ENCODE results near the gene POLDIP2.

The POLDIP2 gene

DNA sequence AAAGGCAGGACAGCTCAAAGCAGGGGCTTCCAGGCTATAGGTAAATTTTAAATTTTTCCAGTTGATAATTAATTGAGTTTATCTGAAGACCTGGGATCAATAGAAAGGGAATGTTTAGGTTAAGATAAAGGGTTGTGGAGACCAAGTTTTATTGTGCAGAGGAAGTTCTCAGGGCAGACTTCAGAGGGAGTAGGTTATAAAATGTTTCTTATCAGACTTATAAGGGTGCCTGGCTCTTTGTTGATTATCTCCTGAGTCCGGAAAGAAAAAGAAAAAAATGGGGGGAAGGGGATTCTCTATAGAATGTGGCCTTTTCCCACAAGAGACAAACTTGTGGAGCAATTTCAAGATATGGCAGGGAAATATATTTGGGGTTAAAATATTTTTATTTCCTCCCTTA is 32.8 kb upstream of the POLDIP2 start:
- DNase-seq = no peak

DNA sequence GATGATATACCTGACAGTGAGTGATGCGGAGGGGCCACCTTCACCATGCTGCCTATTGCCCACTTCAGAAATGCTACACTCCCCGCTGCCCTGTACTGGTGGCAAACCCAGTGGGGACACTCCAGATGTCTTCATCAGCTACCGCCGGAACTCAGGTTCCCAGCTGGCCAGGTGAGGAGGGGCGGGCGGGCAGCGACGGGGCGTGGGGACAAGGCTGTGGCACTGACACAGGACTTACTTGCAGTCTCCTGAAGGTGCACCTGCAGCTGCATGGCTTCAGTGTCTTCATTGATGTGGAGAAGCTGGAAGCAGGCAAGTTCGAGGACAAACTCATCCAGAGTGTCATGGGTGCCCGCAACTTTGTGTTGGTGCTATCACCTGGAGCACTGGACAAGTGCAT is 30.8 kb upstream of the POLDIP2 start:
- no peak for DNase-seq

DNA sequence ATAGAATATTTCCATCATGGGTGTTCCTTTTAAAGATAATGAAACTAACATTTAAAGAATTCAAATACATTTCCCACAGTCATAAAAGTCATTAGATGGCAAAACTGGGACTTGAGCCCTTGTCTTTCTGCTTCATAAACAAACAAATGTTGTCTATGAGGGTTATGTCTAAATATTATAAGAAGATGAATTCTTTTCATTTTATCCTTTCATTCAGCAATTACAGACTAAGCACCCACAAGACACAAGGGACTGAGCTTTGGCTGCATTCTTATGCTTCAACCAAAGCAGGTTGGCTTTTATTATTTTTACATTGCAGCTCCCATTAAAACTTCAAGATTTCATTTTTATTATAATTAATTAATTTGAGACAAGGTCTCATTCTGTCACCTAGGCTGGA is 29.1 kb upstream of the POLDIP2 start:
- no peak for DNase-seq

DNA sequence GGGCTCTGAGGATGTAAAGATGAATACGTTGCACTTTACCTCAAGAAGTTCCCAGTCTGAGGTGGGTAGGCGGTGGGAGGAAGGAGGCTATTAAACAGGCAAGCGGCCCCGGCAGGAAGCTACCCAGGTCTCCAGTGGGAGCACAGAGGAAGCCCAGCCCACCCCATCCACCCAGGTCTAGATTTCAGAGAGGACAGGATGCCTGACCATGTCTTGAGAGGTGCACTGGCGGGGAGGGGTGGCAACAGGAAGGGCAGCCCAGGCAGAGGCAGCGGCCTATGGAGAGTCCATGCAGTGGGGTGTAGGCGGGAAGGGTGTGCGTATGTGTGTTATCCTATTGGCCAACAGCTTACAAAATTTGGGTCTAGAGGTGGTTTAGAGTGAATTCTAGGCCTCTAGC is 28.1 kb upstream of the POLDIP2 start:
- DNase-seq = no peak

DNA sequence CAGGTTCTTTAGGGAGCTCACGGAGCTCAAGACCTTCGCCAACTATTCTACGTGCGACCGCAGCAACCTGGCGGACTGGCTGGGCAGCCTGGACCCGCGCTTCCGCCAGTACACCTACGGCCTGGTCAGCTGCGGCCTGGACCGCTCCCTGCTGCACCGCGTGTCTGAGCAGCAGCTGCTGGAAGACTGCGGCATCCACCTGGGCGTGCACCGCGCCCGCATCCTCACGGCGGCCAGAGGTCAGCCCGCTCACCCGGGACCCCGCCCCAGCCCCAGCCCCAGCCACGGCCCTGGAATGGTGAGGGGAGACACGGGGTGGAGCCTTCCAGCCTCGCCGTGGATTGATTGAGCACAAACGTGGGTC is 27.7 kb upstream of the POLDIP2 start:
- no peak for DNase-seq

DNA sequence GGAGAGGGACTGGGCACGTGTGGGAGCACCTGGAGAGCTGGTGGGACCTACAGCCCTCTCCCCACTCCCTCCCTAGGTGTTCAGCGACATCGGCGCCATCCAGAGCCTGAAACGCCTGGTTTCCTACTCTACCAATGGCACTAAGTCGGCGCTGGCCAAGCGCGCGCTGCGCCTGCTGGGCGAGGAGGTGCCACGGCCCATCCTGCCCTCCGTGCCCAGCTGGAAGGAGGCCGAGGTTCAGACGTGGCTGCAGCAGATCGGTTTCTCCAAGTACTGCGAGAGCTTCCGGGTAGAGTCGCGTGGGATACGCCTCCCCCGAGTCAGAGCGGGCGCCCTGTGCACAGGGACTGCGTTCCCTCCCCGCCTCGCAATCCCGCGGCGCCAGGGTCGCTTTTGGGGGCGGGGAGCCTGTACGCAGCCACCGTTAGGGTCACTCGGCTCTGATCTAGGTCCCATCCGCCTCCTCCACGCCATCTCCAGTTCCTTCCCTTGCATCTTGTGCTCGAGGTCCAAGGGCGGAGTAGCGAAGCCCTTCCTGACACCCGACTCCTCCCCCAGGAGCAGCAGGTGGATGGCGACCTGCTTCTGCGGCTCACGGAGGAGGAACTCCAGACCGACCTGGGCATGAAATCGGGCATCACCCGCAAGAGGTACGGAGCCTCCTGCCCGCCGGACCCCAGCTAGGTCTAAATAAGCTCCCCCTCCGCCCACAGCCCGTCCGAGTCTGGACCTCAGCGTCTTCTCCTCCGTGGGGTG is 27.1 kb upstream of the POLDIP2 start:
- DNase-seq = no peak

DNA sequence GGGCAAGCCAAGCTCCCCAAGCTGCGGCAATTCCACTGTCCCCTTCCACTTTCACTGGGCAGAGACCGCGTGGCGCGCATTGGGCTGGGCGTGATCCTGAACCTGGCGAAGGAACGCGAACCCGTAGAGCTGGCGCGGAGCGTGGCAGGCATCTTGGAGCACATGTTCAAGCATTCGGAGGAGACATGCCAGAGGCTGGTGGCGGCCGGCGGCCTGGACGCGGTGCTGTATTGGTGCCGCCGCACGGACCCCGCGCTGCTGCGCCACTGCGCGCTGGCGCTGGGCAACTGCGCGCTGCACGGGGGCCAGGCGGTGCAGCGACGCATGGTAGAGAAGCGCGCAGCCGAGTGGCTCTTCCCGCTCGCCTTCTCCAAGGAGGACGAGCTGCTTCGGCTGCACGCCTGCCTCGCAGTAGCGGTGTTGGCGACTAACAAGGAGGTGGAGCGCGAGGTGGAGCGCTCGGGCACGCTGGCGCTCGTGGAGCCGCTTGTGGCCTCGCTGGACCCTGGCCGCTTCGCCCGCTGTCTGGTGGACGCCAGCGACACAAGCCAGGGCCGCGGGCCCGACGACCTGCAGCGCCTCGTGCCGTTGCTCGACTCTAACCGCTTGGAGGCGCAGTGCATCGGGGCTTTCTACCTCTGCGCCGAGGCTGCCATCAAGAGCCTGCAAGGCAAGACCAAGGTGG is 24.0 kb upstream of the POLDIP2 start:
- no peak for DNase-seq

DNA sequence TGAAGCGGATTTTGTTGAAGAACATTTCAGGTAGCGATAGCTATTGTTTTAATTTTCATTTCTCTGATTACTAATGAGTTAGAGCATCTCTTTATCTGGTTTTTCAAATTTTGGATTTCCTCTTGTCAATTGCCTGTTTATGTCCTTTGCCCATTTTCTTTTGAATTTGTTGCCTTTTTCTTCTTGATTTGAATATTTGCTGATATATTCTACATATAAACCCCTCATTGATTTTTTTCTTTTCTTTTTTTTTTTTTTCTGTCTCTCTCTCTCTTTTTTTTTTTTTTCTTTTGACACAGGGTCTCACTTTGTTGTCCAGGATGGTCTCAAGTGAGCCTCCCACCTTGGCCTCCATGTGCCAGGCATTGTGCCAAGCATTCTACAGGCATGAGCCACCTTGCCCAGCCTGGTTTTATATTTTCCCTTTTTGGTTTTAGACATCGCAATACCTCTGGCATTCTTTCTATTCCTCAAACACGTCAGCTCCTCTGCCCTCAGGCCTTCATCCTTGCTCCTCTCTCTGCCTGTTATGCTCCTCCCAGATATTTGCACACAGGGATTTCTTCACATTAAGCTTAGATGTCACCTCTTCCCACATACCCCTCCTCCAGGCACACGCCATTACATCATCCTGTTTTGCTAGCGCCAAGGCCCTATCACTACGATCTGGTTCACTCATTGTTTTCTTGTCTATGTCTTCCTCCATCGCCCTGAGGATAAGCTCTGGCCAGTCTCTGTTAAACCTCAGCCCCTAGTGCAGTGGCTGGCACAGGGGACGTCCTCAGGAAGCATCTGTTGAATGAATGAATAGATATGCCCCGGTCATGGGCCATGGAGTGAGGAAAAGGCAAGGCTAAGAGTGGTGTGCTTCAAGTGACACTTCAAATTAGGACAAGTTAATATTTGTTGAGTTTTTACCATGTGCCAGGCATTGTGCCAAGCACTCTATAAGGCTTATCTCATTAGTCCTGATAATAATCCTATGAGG is 22.8 kb upstream of the POLDIP2 start:
- no peak for DNase-seq

DNA sequence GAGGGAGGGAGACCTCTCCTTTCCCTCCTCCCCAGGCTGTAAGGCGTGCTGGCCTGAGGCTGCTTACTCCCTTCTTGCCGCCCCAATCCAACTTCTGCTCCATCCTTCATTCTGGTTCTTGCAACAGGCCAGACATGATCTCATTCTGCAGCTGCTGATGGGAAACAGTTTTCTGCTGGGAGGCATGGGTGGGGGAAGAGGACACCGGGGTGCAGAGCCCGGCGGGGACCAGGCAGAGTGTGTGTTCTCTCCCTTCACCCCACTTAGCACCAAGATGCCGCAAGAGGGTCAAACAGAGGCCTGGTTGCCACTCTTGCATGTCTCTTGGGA is 15.6 kb upstream of the POLDIP2 start:
- no peak for DNase-seq

DNA sequence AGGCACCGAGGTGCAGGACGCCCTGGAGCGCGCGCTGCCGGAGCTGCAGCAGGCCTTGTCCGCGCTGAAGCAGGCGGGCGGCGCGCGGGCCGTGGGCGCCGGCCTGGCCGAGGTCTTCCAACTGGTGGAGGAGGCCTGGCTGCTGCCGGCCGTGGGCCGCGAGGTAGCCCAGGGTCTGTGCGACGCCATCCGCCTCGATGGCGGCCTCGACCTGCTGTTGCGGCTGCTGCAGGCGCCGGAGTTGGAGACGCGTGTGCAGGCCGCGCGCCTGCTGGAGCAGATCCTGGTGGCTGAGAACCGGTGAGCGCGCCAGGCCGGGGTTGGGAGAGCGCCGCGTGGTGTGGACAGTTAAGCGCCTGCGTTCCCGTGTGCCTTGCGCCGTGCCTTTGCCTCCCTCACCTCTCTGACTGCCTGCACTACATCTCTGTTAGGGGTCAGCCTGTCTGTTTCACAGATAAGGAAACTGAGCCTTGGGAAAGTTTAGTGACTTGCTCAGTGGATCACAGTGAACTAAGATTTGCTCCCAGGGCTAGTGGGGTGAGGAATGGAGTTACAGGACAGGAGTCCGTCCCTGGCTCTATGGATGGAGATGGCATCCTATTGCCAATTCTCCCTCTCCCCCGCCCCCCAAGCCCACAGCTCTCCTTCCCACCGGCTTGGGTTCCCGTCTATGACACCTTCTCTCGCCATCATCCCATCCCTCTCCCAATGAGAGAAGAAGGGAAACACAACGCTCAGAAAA is 15.0 kb upstream of the POLDIP2 start:
- DNase-seq = no peak

DNA sequence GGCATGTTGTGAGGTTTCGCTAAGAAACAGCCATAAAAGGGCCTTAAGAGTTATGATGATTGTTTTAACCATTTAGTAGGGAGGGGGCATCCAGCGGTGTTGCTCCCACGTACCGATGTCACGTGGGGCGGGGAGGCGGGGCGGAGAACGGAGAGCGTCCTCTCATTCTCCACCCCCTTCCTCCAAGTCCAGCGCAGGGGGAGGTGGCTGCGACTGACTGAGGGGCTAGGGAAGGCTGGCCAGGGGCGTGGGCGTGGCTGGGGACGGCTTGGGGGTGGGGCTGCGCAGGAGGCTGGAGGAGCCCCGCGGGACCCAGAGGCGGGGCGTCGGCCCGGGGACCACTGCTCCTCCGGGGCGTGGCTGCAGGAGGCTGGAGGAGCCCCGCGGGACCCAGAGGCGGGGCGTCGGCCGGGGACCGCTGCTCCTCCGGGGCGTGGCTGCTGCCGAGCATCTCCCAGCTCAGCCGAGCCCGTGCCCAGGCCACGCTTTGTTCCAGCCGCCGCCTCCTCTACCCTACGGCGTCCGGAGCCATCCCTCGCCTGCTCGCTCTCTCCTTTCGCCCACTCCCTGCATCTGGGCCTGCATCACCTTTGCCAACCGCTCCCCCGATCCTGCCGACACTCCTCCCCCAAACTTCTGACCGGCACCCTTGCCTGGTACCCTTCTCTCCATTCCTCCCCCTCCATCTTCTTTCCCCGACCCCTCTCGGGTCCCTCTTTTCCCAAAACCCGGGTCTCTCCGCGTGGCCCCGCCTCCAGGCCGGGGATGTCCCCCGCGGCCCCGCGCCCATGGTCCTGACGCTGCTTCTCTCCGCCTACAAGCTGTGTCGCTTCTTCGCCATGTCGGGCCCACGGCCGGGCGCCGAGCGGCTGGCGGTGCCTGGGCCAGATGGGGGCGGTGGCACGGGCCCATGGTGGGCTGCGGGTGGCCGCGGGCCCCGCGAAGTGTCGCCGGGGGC is 14.2 kb upstream of the POLDIP2 start, which contains the start of gene SARM1:
SARM1 (plus strand) TSS at position 450 of the 958 bp plus-strand sequence; CDS start at position 789, 339 bp downstream.
- peak; percentile 92 for DNase-seq

DNA sequence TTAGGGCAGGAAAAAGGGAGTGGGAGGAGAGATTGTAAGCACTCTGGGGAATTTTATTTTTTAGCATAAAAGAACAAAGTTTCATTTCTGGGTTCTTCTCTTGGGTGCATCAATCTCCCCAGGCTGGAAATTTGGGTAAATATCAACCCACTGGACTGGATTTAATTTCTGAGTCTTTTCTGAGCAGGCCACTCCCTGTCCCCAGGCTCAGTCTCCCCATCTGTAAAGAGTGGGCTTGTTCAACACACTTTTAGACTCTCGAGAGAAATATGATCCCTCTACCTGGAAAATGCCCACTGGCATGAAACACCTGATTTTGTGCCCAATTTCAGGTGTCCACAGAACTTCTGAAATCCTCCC is 13.4 kb upstream of the POLDIP2 start:
- DNase-seq = no peak

DNA sequence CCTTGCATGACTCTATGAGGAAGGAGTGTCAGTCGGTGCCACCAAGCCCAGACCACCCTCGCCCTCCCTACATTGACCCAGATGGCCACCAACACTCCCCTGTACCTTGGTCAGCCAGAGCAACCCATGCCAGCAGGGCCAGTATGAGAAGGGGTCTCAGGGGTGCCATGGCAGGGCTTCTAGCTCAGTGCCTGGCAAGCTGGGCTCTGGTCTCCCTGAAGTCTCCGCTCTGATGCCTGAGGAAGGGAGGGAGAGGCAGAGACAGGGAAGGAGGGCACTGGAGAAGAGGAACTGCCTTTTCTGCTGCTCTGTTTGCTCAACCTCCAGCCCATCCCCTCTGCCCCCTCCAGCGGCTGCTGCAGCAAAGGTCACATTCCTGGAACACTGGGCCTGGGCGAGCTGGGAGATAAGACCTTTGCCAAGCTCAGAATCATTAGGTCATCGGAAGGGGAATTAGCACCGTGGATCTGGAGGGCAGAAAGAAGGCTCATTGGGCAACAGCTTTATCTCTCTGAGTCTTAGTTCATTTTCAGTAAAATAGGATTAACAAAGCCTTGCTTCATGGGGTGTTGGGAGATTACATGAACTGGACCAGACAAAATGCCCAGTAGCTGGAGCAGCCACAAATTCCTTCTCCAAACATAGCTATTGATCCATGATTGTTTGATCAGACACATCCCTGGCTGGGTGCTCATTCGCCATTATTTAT is 12.9 kb upstream of the POLDIP2 start, which contains the start of gene VTN:
VTN (minus strand) TSS at position 273 of the 709 bp plus-strand sequence; CDS start at position 169, 104 bp downstream.
- DNase-seq = no peak

DNA sequence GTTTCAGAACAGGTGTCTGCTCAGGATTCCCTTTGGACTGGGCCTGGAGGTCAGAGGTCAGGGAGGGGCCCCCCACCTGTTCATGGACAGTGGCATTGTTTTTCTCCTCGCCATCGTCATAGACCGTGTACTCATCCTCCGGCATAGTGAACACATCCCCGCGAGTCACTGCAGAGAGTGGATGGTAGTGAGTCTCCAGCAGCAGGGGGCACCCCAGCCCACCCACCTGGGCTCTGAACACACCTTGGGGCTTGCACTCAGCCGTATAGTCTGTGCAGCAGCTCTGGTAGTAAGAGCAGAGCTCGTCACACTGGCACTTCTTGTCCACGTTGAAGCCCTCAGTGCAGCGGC is 12.3 kb upstream of the POLDIP2 start:
- DNase-seq = no peak

DNA sequence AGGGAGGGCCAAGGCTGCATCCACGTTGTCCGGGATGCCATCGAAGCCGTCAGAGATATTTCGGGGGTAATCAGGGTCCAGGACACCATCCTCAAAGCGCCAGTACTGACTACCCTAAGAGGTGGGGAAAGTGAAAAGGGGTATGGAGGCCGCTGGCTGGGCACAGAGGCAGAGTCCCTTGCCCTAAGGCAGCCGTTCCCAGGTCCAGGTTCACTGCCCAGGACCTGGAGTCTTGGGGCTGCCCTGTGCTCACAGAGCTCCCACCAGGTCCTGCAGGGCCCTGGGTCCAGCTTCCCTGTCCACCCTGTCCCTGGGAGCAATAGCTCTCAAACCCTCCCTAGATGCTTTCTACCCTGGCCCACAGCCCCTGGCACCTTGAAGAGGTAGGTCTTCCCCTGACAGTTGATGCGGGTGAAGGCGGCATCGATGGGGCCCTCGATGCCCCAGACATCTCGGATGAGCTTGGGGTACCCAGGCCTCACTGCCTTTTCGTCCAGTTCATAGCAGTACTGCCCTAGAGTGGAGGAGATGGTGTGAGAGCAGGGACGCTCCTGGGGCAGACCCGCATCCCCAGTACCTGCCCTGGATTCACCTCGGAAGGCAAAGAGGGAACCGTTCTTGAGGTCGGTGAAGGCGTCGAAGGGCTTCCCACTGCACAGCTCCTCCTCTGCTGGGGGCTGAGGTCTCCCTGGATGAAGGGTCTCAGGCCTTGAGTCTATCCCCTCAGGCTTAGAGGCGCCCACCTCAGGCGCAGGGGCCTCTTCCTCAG is 11.8 kb upstream of the POLDIP2 start:
- no peak for DNase-seq

DNA sequence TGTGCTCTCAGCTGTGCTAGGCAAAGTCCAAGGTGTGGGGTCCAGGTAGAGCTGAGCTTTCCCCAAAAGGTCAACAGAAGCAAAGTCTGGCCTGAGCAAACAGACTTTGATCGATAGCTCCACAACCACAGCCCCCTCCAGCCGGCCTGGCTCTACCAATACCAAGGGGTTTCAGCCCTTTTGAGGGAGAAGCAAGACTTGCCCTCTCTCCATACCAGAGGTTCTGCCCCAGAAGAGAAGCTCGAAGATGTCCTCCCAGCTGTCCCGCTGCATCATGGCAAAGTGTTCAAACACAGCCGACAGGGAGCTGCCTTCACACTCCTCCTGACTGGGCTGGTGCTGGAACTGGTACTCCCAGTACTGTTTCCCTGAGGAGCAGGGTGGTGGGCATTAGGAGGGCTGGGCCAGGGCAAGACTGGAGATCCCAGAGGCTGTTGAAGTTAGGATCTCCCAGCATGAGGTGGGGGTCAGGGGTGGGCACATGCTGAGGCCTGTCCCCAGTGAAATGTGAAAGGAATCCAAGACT is 11.0 kb upstream of the POLDIP2 start:
- no peak for DNase-seq

DNA sequence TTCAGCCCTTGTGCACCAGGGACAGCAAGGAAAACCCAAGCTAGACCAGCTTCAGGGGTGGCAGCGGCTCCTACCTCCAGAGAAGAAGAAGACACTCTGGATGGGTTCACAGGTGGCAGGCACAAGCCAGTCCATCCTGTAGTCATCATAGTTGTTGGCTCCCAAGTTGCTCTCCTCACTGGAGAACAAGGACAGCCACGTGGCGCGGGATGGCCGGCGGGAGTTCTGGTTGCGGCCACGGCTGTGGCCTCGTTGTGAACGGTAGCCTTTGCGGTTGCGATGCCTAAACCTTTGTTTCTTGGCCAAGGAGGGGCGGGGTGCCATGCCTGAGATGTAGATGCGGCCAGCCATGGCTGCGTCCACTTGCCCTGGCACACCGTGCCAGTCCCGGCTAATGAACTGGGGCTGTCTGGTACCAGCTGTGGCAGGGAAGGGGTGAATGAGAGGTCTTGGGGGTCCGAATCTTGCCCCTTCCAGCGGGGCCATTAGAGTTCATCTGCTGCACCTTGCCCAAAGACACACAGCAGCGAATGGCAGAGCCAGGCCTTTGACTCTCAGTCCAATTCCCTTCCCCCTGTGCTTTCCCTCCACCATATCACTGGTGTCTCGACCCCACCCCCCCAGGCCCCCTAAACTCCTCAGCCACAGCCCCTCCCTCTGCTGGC is 10.4 kb upstream of the POLDIP2 start:
- DNase-seq = no peak

DNA sequence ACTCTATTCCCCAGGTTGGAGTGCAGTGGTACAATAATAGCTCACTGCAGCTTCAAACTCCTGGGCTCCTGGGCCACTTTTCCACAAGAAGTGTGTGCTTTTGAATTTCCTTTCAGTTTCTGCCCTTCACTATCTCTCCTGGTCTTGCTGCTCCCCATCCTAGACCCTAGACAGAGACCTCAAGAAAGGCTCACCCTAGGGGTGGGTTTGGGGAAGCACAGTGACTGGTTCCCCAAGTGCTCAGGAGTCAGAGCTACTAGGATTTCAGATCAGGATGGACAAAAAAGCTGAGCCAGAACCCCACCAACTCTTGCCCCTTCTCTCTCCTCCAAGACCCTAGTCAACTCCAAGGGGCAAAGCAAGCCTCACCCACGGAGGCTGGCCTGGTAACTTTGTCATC is 9.3 kb upstream of the POLDIP2 start:
- DNase-seq = no peak

DNA sequence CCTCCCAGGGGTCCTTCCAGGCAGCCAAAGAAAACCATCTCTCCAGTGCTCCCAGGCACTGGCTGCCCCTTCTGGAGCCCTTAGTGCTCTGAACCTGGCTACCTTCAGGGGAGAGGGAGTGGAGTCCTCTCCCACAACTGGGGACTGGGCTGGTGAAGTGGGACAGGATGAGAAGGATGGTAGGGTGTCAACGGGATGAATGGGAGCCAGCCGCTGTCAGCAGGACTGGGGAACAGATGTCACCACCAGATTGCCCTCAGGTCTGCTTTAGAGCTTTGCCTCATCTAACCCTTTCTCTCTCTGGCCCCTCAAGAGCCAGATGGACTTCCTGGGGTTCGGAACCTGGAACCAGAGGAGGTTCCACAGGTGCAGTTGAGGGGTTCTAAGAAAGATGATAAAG is 8.2 kb upstream of the POLDIP2 start:
- DNase-seq = no peak

Measured in NK-92 treated with Interleukin-12 subunit alpha and Interleukin-12 subunit beta, amount 100 ng/mL, for 24 hours (cell line).